HepG2 (cell line): ENCODE measurements around the gene SETD1A. TPM values are rescaled to one million over a fixed set of nuclear protein-coding genes. Genes with fewer than 3 reads are reported as not detected.

Experiments
- AFF4 ChIP-seq: sonication (generic); formaldehyde crosslinking; IDR thresholded peaks from 2 replicates; pipeline ENCODE4 v1.4.0; 2020; ENCODE audit warnings: missing genetic modification reagents
- BHLHE40 ChIP-seq: IDR thresholded peaks from 2 replicates; pipeline ENCODE4 v1.6.1; 2011; ENCODE audit warnings: low read length, improper control_type of control experiment
- ELF4 ChIP-seq: sonication (generic); formaldehyde crosslinking; IDR thresholded peaks from 2 replicates; pipeline ENCODE4 v1.5.0; 2020; ENCODE audit warnings: missing genetic modification reagents, mild to moderate bottlenecking, moderate library complexity, borderline replicate concordance
- FOXC1 ChIP-seq: sonication (generic); formaldehyde crosslinking; IDR thresholded peaks from 2 replicates; pipeline ENCODE4 v1.8.0; 2022; ENCODE audit warnings: mild to moderate bottlenecking, missing genetic modification reagents, borderline replicate concordance
- FOXK2 ChIP-seq: fragments of 450-650 bp; IDR thresholded peaks from 2 replicates; pipeline ENCODE4 v1.6.1; 2016
- HNRNPL ChIP-seq: fragments of 200-400 bp; formaldehyde crosslinking; IDR thresholded peaks from 2 replicates; pipeline ENCODE4 v1.6.1; 2017; ENCODE audit warnings: mild to moderate bottlenecking, low read depth, low read length
- KDM6A ChIP-seq: IDR thresholded peaks from 2 replicates; pipeline ENCODE4 v1.6.1; 2016; ENCODE audit warnings: low read depth
- LBX2 ChIP-seq: sonication (generic); formaldehyde crosslinking; IDR thresholded peaks from 2 replicates; pipeline ENCODE4 v1.5.0; 2020; ENCODE audit warnings: missing genetic modification reagents, mild to moderate bottlenecking, borderline replicate concordance
- MBD4 ChIP-seq: IDR thresholded peaks from 2 replicates; pipeline ENCODE4 v1.6.1; 2012; ENCODE audit warnings: low read length, inconsistent platforms, borderline replicate concordance
- NR2F2 ChIP-seq: IDR thresholded peaks from 2 replicates; pipeline ENCODE4 v1.6.1; 2012; ENCODE audit warnings: low read depth, inconsistent platforms, borderline replicate concordance
- REST ChIP-seq, 2 experiments: IDR thresholded peaks; 2 replicates each; pipeline ENCODE4 v1.6.1; 2011 to 2012; ENCODE audit warnings: low read length in 2 of 2, borderline replicate concordance in 1 of 2, low read depth in 1 of 2, mild to moderate bottlenecking in 1 of 2, moderate library complexity in 1 of 2
- REXO4 ChIP-seq: sonication (generic); formaldehyde crosslinking; IDR thresholded peaks from 2 replicates; pipeline ENCODE4 v1.8.0; 2022; ENCODE audit warnings: missing genetic modification reagents, mild to moderate bottlenecking, borderline replicate concordance
- SCMH1 ChIP-seq: sonication (generic); formaldehyde crosslinking; IDR thresholded peaks from 2 replicates; pipeline ENCODE4 v1.9.0; 2021; ENCODE audit warnings: missing genetic modification reagents, mild to moderate bottlenecking, borderline replicate concordance
- TBX2 ChIP-seq: sonication (generic); formaldehyde crosslinking; IDR thresholded peaks from 2 replicates; pipeline ENCODE4 v1.5.0; 2020; ENCODE audit warnings: missing genetic modification reagents, mild to moderate bottlenecking, borderline replicate concordance
- TCF7 ChIP-seq: sonication (generic); IDR thresholded peaks from 2 replicates; pipeline ENCODE4 v1.6.1; 2016; ENCODE audit warnings: antibody characterized with exemption, low read depth
- ZBTB42 ChIP-seq: sonication (generic); formaldehyde crosslinking; IDR thresholded peaks from 2 replicates; pipeline ENCODE4 v1.5.0; 2020; ENCODE audit warnings: mild to moderate bottlenecking, missing genetic modification reagents
- ZNF598 ChIP-seq: sonication (generic); formaldehyde crosslinking; IDR thresholded peaks from 2 replicates; pipeline ENCODE4 v1.5.1; 2020; ENCODE audit warnings: mild to moderate bottlenecking, missing genetic modification reagents, borderline replicate concordance
- ZNF614 ChIP-seq: IDR thresholded peaks from 2 replicates; pipeline ENCODE4 v1.6.1; 2018; ENCODE audit warnings: missing biosample characterization, missing genetic modification reagents, inconsistent platforms, borderline replicate concordance
- ZNF747 ChIP-seq: sonication (generic); formaldehyde crosslinking; IDR thresholded peaks from 2 replicates; pipeline ENCODE4 v1.8.1; 2023; ENCODE audit warnings: missing genetic modification reagents, mild to moderate bottlenecking, borderline replicate concordance
- polyA plus RNA-seq, 8 experiments: library from polyadenylated mRNA; depleted of rRNA in 3 of 8; stranded (reverse) in 7 of 8; unstranded in 1 of 8; fragments of >200 nt; fragmentation: Illumina TruSeq in 4 of 8; extraction: Trizol in 4 of 8; gene quantifications; 2 replicates each; pipeline versions ENCODE4 v1.2.1 to v1.2.3, GENCODE V29; 2011 to 2016; ENCODE audit warnings: low read depth in 4 of 8, missing spikeins in 1 of 8, mixed read lengths in 1 of 8; ENCODE audit not compliant: insufficient read depth in 1 of 8
- total RNA-seq, 5 experiments: library from RNA; depleted of rRNA; stranded (reverse); fragments of >200 nt; fragmentation: Illumina TruSeq; extraction: Trizol; gene quantifications; 2 replicates each; pipeline ENCODE4 v1.2.3, GENCODE V29; 2016; ENCODE audit warnings: low read depth in 1 of 5
- TF ChIP-seq, protein P1 (sequence below): sonication (generic); formaldehyde crosslinking; IDR thresholded peaks from 2 replicates; pipeline ENCODE4 v1.4.0; 2020; ENCODE audit warnings: missing genetic modification reagents
- TF ChIP-seq, protein P2 (sequence below): sonication (generic); formaldehyde crosslinking; IDR thresholded peaks from 2 replicates; pipeline ENCODE4 v1.4.0; 2020; ENCODE audit warnings: missing genetic modification reagents

SETD1A gene
- total and polyA plus RNA-seq, 2 of the 13 experiments (the other 11 are each of a cell fraction or from before 2014, with no cell fraction given): 3.8 to 5.6 TPM

- TF ChIP-seq AFF4: no peak
- TF ChIP-seq ZNF614 (CRISPR knock-in tag): 0 out of 2 replicates have a peak, but pooled peaks have one; percentile 9
- no peak for TF ChIP-seq REXO4 (CRISPR knock-in tag)
- no peak for TF ChIP-seq NR2F2
- TF ChIP-seq ZNF747 (CRISPR knock-in tag): no peak
- no peak for TF ChIP-seq SCMH1
- TF ChIP-seq ELF4 (CRISPR knock-in tag): no peak
- TF ChIP-seq MBD4: no peak
- TF ChIP-seq, protein P1, sequence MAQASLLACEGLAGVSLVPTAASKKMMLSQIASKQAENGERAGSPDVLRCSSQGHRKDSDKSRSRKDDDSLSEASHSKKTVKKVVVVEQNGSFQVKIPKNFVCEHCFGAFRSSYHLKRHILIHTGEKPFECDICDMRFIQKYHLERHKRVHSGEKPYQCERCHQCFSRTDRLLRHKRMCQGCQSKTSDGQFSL (CRISPR knock-in tag): no peak
- TF ChIP-seq FOXC1: no peak
- peak; percentile 3; the same call in 1 of the 2 replicates for TF ChIP-seq TBX2 (CRISPR knock-in tag)
- no peak for TF ChIP-seq FOXK2
- no peak for TF ChIP-seq TCF7
- peak; percentile 78; the same call in 1 of the 2 replicates for TF ChIP-seq ZNF598 (CRISPR knock-in tag)
- no peak for TF ChIP-seq REST (IDR thresholded peaks at IDR 0.05; ENCODE audit: borderline replicate concordance in 1 of 2, low read depth in 1 of 2, low read length in 2 of 2)
- no peak for TF ChIP-seq BHLHE40
- TF ChIP-seq, protein P2, sequence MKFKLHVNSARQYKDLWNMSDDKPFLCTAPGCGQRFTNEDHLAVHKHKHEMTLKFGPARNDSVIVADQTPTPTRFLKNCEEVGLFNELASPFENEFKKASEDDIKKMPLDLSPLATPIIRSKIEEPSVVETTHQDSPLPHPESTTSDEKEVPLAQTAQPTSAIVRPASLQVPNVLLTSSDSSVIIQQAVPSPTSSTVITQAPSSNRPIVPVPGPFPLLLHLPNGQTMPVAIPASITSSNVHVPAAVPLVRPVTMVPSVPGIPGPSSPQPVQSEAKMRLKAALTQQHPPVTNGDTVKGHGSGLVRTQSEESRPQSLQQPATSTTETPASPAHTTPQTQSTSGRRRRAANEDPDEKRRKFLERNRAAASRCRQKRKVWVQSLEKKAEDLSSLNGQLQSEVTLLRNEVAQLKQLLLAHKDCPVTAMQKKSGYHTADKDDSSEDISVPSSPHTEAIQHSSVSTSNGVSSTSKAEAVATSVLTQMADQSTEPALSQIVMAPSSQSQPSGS (CRISPR knock-in tag): no peak
- 0 out of 2 replicates have a peak, but pooled peaks have one; percentile 16 for TF ChIP-seq LBX2 (CRISPR knock-in tag)
- no peak for TF ChIP-seq ZBTB42 (CRISPR knock-in tag)
- TF ChIP-seq KDM6A: no peak
- TF ChIP-seq HNRNPL: no peak
These were observed 44.7 kb downstream of the SETD1A start (continued) for GRCh38 chr16:31002250-31002700.
